Measurements from ENCODE around the gene SLC25A22.

DNA sequence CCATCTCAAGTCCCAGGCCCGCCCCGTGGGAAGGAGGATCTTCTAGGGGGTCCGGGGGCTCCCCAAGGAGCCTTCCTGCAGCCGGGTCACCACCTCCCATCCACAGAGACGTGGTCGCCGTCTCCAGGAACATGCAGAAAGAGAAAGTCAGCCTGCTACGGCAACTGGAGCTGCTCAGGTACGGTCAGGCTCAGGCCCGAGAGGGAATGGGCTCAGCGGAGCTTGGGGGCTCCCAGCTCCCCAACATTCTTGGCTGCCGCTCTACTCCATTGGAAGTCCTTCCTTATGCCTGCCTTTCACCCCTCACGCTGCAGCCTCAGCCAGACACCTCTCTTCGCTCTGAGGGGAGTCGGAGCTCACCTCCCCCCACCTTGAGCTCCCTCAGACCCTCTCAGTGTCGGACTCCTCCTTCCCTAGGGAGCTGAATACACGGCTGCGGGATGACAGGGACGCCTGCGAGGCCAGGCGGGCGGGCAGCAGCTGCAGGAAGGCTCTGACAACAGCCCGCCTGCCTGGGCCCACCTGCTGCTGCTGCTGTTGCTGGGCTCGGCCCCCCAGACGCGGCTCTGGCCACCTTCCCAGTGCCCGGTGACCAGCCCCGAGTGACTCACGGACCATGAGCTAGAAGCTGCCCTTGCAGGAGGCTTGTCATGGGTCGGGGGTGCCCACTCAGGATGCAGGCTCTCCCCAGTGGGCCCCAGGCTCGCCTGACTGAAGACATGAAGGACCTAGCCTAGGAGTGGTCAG is 33.2 kb upstream of the SLC25A22 start:
- TF ChIP-seq CTCF (IDR thresholded peaks at IDR 0.05; ENCODE audit: insufficient read depth, low read length, poor library complexity, severe bottlenecking) (no peak), EZH2phosphoT487 (conservative IDR thresholded peaks at IDR 0.05; ENCODE audit: low read length) (no peak)
